ENCODE data around the gene PSAP.

GRCh38 chr10:71888248-71888622, 37.2 kb upstream of the PSAP start:
- TF ChIP-seq CTCF (IDR thresholded peaks at IDR 0.05) (no peak), POLR2A (IDR thresholded peaks at IDR 0.05) (no peak)
